ENCODE results near the gene MRGPRE. TPM values are rescaled to one million over a fixed set of nuclear protein-coding genes. Genes with fewer than 3 reads are reported as not detected.

MRGPRE gene
- polyA plus RNA-seq, 1 donor (not counting 4 experiments of a cell fraction or from before 2014, with no cell fraction given): not detected

- no peak for FAIRE-seq
These were observed 51.3 kb downstream of the MRGPRE start for GRCh38 chr11:3180869-3181268.

GRCh38 chr11:3178349-3178748 lies 53.9 kb downstream of the MRGPRE start:
- no peak for DNase-seq (ENCODE audit: low read depth, low spot score)
- Histone ChIP-seq H4K20me1 (ENCODE audit: control insufficient read depth, extremely low read depth, insufficient read depth, low read length) (no peaks in the 10 kb centered on the region), H2AFZ (ENCODE audit: control insufficient read depth, low read length) (no peak overlapping the region), H3K4me1 (ENCODE audit: control insufficient read depth, extremely low read depth, insufficient read depth, low read length) (no peaks in the 10 kb centered on the region), H3K36me3 (ENCODE audit: control insufficient read depth in 2 of 2, extremely low read depth in 1 of 2, insufficient read depth in 2 of 2, low read length in 2 of 2) (no peaks in the 10 kb centered on the region), H3K79me2 (ENCODE audit: control insufficient read depth, insufficient read depth, low read length) (no peaks in the 10 kb centered on the region), H3K9ac (ENCODE audit: control insufficient read depth, extremely low read depth, insufficient read depth, low read length) (no peak overlapping the region), H3K9me1 (ENCODE audit: control insufficient read depth, extremely low read depth, insufficient read depth, low read length) (no peaks in the 10 kb centered on the region), H3K4me2 (ENCODE audit: control insufficient read depth, extremely low read depth, insufficient read depth, low read depth, low read length) (no peak overlapping the region), H3K27me3 (ENCODE audit: control insufficient read depth, extremely low read depth, insufficient read depth, low read length) (no peaks in the 10 kb centered on the region), H3K9me3 (ENCODE audit: control insufficient read depth, low read depth, low read length) (peaks cover 4% of the 10 kb centered on the region), H3K4me3 (ENCODE audit: control insufficient read depth in 2 of 3, extremely low read depth in 1 of 3, insufficient read depth in 2 of 3, low read depth in 1 of 3, low read length in 3 of 3) (no peak overlapping the region), H3K27ac (ENCODE audit: control insufficient read depth, insufficient read depth, low read length) (no peak overlapping the region)
- TF ChIP-seq CTCF (optimal IDR thresholded peaks at IDR 0.05 in 1 of 3, IDR thresholded peaks at IDR 0.05 in 1 of 3, conservative IDR thresholded peaks at IDR 0.05 in 1 of 3; ENCODE audit: extremely low read depth in 1 of 3, insufficient read depth in 2 of 3, low read length in 3 of 3) (no peak), EZH2 (IDR thresholded peaks at IDR 0.05; ENCODE audit: low read length) (no peak)
- FAIRE-seq: no peak
- dilution Hi-C loops (cut with MboI; ENCODE audit: extremely low pct_ligation_motif_present, low sequenced_read_pairs): no loop called here

More at GRCh38 chr11:3180869-3181268, 51.3 kb downstream of the MRGPRE start:
- no peaks in the 10 kb centered on the region for H3K9me1 ChIP-seq (ENCODE audit: control insufficient read depth, extremely low read depth, insufficient read depth, low read length)
- no peaks in the 10 kb centered on the region for H4K20me1 ChIP-seq (ENCODE audit: control insufficient read depth, extremely low read depth, insufficient read depth, low read length)
- H3K4me1 ChIP-seq (ENCODE audit: control insufficient read depth, extremely low read depth, insufficient read depth, low read length): no peaks in the 10 kb centered on the region
- no peak overlapping the region for H3K4me3 ChIP-seq (ENCODE audit: control insufficient read depth in 2 of 3, extremely low read depth in 1 of 3, insufficient read depth in 2 of 3, low read depth in 1 of 3, low read length in 3 of 3)
- H3K27ac ChIP-seq (ENCODE audit: control insufficient read depth, insufficient read depth, low read length): no peak overlapping the region
- no peak overlapping the region for H3K4me2 ChIP-seq (ENCODE audit: control insufficient read depth, extremely low read depth, insufficient read depth, low read depth, low read length)
- dilution Hi-C loops (cut with MboI; ENCODE audit: extremely low pct_ligation_motif_present, low sequenced_read_pairs): no loop called here
- H3K79me2 ChIP-seq (ENCODE audit: control insufficient read depth, insufficient read depth, low read length): no peaks in the 10 kb centered on the region
- no peak for DNase-seq (ENCODE audit: low read depth, low spot score)
- TF ChIP-seq CTCF (optimal IDR thresholded peaks at IDR 0.05 in 1 of 3, IDR thresholded peaks at IDR 0.05 in 1 of 3, conservative IDR thresholded peaks at IDR 0.05 in 1 of 3; ENCODE audit: extremely low read depth in 1 of 3, insufficient read depth in 2 of 3, low read length in 3 of 3) (no peak), EZH2 (IDR thresholded peaks at IDR 0.05; ENCODE audit: low read length) (no peak)
- no peak overlapping the region for H2AFZ ChIP-seq (ENCODE audit: control insufficient read depth, low read length)
- H3K36me3 ChIP-seq (ENCODE audit: control insufficient read depth in 2 of 2, extremely low read depth in 1 of 2, insufficient read depth in 2 of 2, low read length in 2 of 2): no peaks in the 10 kb centered on the region
- no peaks in the 10 kb centered on the region for H3K27me3 ChIP-seq (ENCODE audit: control insufficient read depth, extremely low read depth, insufficient read depth, low read length)
- H3K9me3 ChIP-seq (ENCODE audit: control insufficient read depth, low read depth, low read length): peaks cover 4% of the 10 kb centered on the region
- H3K9ac ChIP-seq (ENCODE audit: control insufficient read depth, extremely low read depth, insufficient read depth, low read length): no peak overlapping the region

All from keratinocyte (primary cell).